Neutrophil (primary cell): ENCODE results near the gene TCF15.

ENCODE experiments used
- H3K27ac ChIP-seq: fragments of 200-600 bp; sonication (generic); 2 replicates; pipeline ENCODE4 v1.5.1; 2016; ENCODE audit warnings: mild to moderate bottlenecking, moderate library complexity
- H3K27me3 ChIP-seq: fragments of 200-600 bp; sonication (generic); 2 replicates; pipeline ENCODE4 v1.6.0; 2016; ENCODE audit warnings: mild to moderate bottlenecking
- H3K36me3 ChIP-seq: fragments of 200-600 bp; sonication (generic); 2 replicates; pipeline ENCODE4 v1.5.1; 2017
- H3K4me1 ChIP-seq, 2 experiments: fragments of 200-600 bp in 1 of 2; sonication (generic) in 1 of 2; 1 replicate in 1 of 2; 2 replicates in 1 of 2; pipeline versions ENCODE4 v1.5.1 to v1.6.1; 2013 to 2016; ENCODE audit warnings: low read depth in 1 of 2, low read length in 1 of 2, mild to moderate bottlenecking in 1 of 2, moderate library complexity in 1 of 2; ENCODE audit not compliant: control insufficient read depth in 1 of 2, insufficient read depth in 1 of 2
- H3K4me3 ChIP-seq, 2 experiments: fragments of 200-600 bp in 1 of 2; sonication (generic) in 1 of 2; 1 replicate in 1 of 2; 2 replicates in 1 of 2; pipeline ENCODE4 v1.5.1; 2013 to 2016; ENCODE audit warnings: low read depth in 1 of 2, low read length in 1 of 2, mild to moderate bottlenecking in 1 of 2, moderate library complexity in 1 of 2
- H3K9me3 ChIP-seq: fragments of 200-600 bp; sonication (generic); 2 replicates; pipeline ENCODE4 v1.5.1; 2016
- CTCF ChIP-seq: fragments of 200-600 bp; sonication (generic); IDR thresholded peaks from 2 replicates; pipeline ENCODE4 v1.5.1; 2016; ENCODE audit warnings: antibody characterized with exemption

TCF15 gene

DNA sequence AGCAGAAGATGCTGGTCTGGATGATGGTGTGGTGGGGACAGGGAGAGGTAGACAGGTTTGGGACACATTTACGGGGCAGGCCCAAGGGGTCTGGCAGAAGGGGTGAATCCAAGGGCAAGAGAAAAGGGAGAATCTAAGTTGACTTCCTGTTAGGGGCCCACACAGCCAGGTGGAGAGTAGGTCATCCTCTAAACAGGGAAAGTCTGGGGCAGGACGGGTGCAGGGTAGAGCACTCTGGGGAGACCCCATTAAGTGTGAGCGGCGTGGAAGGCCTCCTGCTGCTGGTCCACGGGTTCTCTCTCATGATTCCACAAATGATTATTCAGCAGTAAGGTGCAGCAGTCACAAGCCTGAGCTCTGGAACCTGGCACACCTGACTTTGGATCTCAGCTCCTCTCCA, 40.2 kb upstream of the TCF15 start:
- H3K4me3 ChIP-seq, result no peak overlapping the region
- H3K36me3 ChIP-seq, result peaks cover 35% of the 10 kb centered on the region
- H3K4me1 ChIP-seq, result peaks cover 24 to 34% of the 10 kb centered on the region in 2 experiments
- H3K9me3 ChIP-seq, result no peaks in the 10 kb centered on the region
- no peak for TF ChIP-seq CTCF
- peaks cover 14% of the 10 kb centered on the region for H3K27me3 ChIP-seq
- no peak overlapping the region for H3K27ac ChIP-seq

GRCh38 chr20:647479-648019, 37.4 kb upstream of the TCF15 start:
- H3K4me3 ChIP-seq, result no peak overlapping the region
- H3K27ac ChIP-seq, result peak overlapping the region; percentile 41
- H3K27me3 ChIP-seq, result peaks cover 24% of the 10 kb centered on the region
- peaks cover 35% of the 10 kb centered on the region for H3K36me3 ChIP-seq
- peaks cover 11 to 21% of the 10 kb centered on the region in 2 experiments for H3K4me1 ChIP-seq
- H3K9me3 ChIP-seq, result no peaks in the 10 kb centered on the region
- no peak for TF ChIP-seq CTCF

DNA sequence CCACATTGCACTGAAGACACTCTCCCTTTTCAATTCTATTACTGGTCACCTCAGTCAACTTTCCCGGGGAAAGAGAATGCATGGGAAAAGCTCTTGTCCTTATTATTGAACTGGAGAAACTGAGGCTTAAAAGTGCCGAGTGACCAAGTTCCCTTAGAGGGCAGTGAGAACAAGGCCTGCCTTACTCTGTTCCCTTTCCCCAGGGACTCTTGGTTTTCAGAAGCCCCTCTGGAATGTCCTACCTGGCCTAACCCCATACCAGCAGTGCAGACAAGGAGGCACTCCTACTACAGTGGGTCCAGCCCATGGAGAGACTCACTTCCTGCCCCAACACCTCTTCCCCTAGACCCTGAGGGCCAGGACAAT, 36.7 kb upstream of the TCF15 start:
- H3K27ac ChIP-seq, result no peak overlapping the region
- no peaks in the 10 kb centered on the region for H3K9me3 ChIP-seq
- TF ChIP-seq CTCF, result no peak
- peaks cover 4 to 14% of the 10 kb centered on the region in 2 experiments for H3K4me1 ChIP-seq
- H3K27me3 ChIP-seq, result peaks cover 29% of the 10 kb centered on the region
- H3K36me3 ChIP-seq, result peaks cover 35% of the 10 kb centered on the region
- no peak overlapping the region for H3K4me3 ChIP-seq

GRCh38 chr20:646107-646867, 36.2 kb upstream of the TCF15 start:
- peaks cover 33% of the 10 kb centered on the region for H3K27me3 ChIP-seq
- no peak for TF ChIP-seq CTCF

DNA sequence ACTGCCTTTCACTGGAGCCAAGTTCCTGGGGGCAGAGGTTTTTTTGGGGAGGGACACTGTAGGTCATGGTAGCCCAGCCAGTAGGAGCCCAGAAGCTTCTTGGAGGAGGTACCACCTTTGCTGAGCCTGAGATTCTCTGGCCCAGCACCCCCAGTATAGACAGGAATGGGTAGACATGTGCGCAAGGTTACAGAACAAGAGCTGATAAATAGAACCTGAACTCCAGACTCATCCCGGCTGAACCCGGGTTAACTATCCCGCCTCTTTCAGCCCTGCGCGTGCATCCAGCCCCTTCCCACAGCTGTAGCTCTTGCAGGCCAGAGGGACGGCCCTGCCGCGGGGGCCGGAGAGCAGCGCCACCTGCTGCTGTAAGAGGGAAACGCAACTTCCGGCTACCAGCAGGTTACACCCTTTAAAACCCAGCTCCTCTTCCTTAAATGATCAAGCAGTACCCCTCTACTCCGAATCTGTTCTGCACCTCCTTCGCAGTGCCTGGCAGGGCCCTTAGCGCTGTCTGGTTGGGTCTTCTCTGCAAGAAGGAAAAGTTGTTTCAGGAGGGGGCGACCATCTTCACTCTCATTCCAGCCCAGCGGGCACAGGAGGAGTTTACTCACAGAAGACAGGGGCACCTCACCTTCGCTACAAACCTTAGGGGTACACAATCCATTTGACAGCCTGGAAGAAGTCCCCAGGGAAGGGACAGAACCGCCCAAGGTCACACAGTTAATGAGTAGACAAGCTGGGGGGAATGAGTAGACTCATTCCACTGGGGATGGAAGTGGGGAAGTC, 35.4 kb upstream of the TCF15 start:
- H3K27ac ChIP-seq, result no peak overlapping the region
- TF ChIP-seq CTCF, result peak; percentile 93
- H3K27me3 ChIP-seq, result peaks cover 40% of the 10 kb centered on the region
- H3K36me3 ChIP-seq, result peaks cover 33% of the 10 kb centered on the region
- no peaks in the 10 kb centered on the region for H3K9me3 ChIP-seq
- H3K4me1 ChIP-seq, result peaks cover 0 to 7% of the 10 kb centered on the region in 2 experiments
- no peak overlapping the region for H3K4me3 ChIP-seq

More at GRCh38 chr20:646107-646867, 36.2 kb upstream of the TCF15 start:
- Histone ChIP-seq H3K4me1 (peaks cover 0 to 10% of the 10 kb centered on the region in 2 experiments), H3K9me3 (no peaks in the 10 kb centered on the region), H3K36me3 (peaks cover 35% of the 10 kb centered on the region), H3K27ac (no peak overlapping the region), H3K4me3 (no peak overlapping the region)
